K562 (cell line): Measurements from ENCODE around the gene METTL21C.

Source experiments
- CTBP1 ChIP-seq: fragments of 450-650 bp; IDR thresholded peaks from 2 replicates; pipeline ENCODE4 v1.6.1; 2016; ENCODE audit warnings: borderline replicate concordance
- CTCF ChIP-seq, 3 experiments: IDR thresholded peaks in 2 of 3; conservative IDR thresholded peaks in 1 of 3; 2 replicates each; pipeline ENCODE4 v1.5.1; 2011 to 2012; ENCODE audit warnings: low read length in 3 of 3, mild to moderate bottlenecking in 3 of 3, control low read depth in 2 of 3, improper control_type of control experiment in 1 of 3, inconsistent platforms in 1 of 3, low read depth in 1 of 3, mixed read lengths in 1 of 3, moderate library complexity in 1 of 3; ENCODE audit not compliant: insufficient read depth in 2 of 3
- FOXA3 ChIP-seq, 2 experiments: fragments of 450-650 bp in 1 of 2; sonication (generic) in 1 of 2; formaldehyde crosslinking; IDR thresholded peaks in 1 of 2; conservative IDR thresholded peaks in 1 of 2; 2 replicates each; pipeline versions ENCODE4 v1.4.0 to v1.8.0; 2020 to 2022; ENCODE audit warnings: mild to moderate bottlenecking in 2 of 2, missing genetic modification reagents in 1 of 2
- TSC22D4 ChIP-seq: fragments of 450-650 bp; IDR thresholded peaks from 2 replicates; pipeline ENCODE4 v1.6.1; 2016; ENCODE audit warnings: missing genetic modification characterization, missing biosample characterization, control low read depth

- TF ChIP-seq CTBP1 (no peak), FOXA3 (CRISPR knock-in tag; conservative IDR thresholded peaks at IDR 0.05 in 1 of 2, IDR thresholded peaks at IDR 0.05 in 1 of 2) (no peak), CTCF (IDR thresholded peaks at IDR 0.05 in 2 of 3, conservative IDR thresholded peaks at IDR 0.05 in 1 of 3; ENCODE audit: insufficient read depth in 2 of 3, low read depth in 1 of 3, low read length in 3 of 3) (no peak), TSC22D4 (no peak)
Measured at GRCh38 chr13:102679449-102680132, 15.3 kb downstream of the METTL21C start.
